ENCODE data around the gene TECPR2.

Gene TECPR2

GRCh38 chr14:102500158-102500662 is 137.5 kb downstream of the TECPR2 start:
- FAIRE-seq (no peak), DNase-seq (ENCODE audit: insufficient read length, low spot score) (no peak)
- TF ChIP-seq POU2F2 (IDR thresholded peaks at IDR 0.05; ENCODE audit: low read depth, low read length) (no peak), POLR2AphosphoS5 (IDR thresholded peaks at IDR 0.05; ENCODE audit: low read depth, low read length) (no peak), POLR2A (IDR thresholded peaks at IDR 0.05; ENCODE audit: low read depth, low read length) (no peak), SPI1 (IDR thresholded peaks at IDR 0.05; ENCODE audit: low read depth, low read length) (no peak), TAF1 (IDR thresholded peaks at IDR 0.05; ENCODE audit: low read depth, low read length) (no peak)

- DNase-seq (ENCODE audit: insufficient read length, low spot score) = no peak
- no peak for FAIRE-seq
- TF ChIP-seq POLR2A (IDR thresholded peaks at IDR 0.05; ENCODE audit: low read depth, low read length) (no peak), POU2F2 (IDR thresholded peaks at IDR 0.05; ENCODE audit: low read depth, low read length) (no peak), SPI1 (IDR thresholded peaks at IDR 0.05; ENCODE audit: low read depth, low read length) (no peak), TAF1 (IDR thresholded peaks at IDR 0.05; ENCODE audit: low read depth, low read length) (no peak), PAX5 (IDR thresholded peaks at IDR 0.05; ENCODE audit: insufficient read depth, low read length, severe bottlenecking) (no peak), POLR2AphosphoS5 (IDR thresholded peaks at IDR 0.05; ENCODE audit: low read depth, low read length) (no peak)
Measured at GRCh38 chr14:102500713-102501112, 138.0 kb downstream of the TECPR2 start.

- DNase-seq (ENCODE audit: insufficient read length, low spot score) (no peak), FAIRE-seq (no peak)
- no peak for TF ChIP-seq POLR2A (IDR thresholded peaks at IDR 0.05; ENCODE audit: low read depth, low read length)
- no peak for TF ChIP-seq POLR2AphosphoS5 (IDR thresholded peaks at IDR 0.05; ENCODE audit: low read depth, low read length)
- TF ChIP-seq POU2F2 (IDR thresholded peaks at IDR 0.05; ENCODE audit: low read depth, low read length) = no peak
- TF ChIP-seq SPI1 (IDR thresholded peaks at IDR 0.05; ENCODE audit: low read depth, low read length) = no peak
- no peak for TF ChIP-seq TAF1 (IDR thresholded peaks at IDR 0.05; ENCODE audit: low read depth, low read length)
- TF ChIP-seq PAX5 (IDR thresholded peaks at IDR 0.05; ENCODE audit: insufficient read depth, low read length, severe bottlenecking) = no peak
Measured at GRCh38 chr14:102501751-102502315, 139.1 kb downstream of the TECPR2 start.

- FAIRE-seq (no peak), DNase-seq (ENCODE audit: insufficient read length, low spot score) (no peak)
- no peak for TF ChIP-seq PAX5 (IDR thresholded peaks at IDR 0.05; ENCODE audit: insufficient read depth, low read length, severe bottlenecking)
- no peak for TF ChIP-seq POLR2AphosphoS5 (IDR thresholded peaks at IDR 0.05; ENCODE audit: low read depth, low read length)
- TF ChIP-seq POU2F2 (IDR thresholded peaks at IDR 0.05; ENCODE audit: low read depth, low read length) = no peak
- no peak for TF ChIP-seq TAF1 (IDR thresholded peaks at IDR 0.05; ENCODE audit: low read depth, low read length)
- no peak for TF ChIP-seq POLR2A (IDR thresholded peaks at IDR 0.05; ENCODE audit: low read depth, low read length)
- TF ChIP-seq SPI1 (IDR thresholded peaks at IDR 0.05; ENCODE audit: low read depth, low read length) = no peak
Measured at GRCh38 chr14:102502571-102502970, 139.8 kb downstream of the TECPR2 start.

GRCh38 chr14:102503641-102504327 is 141.0 kb downstream of the TECPR2 start:
- DNase-seq (ENCODE audit: insufficient read length, low spot score) (no peak), FAIRE-seq (no peak)
- TF ChIP-seq TAF1 (IDR thresholded peaks at IDR 0.05; ENCODE audit: low read depth, low read length) (no peak), SPI1 (IDR thresholded peaks at IDR 0.05; ENCODE audit: low read depth, low read length) (no peak), POU2F2 (IDR thresholded peaks at IDR 0.05; ENCODE audit: low read depth, low read length) (no peak), POLR2A (IDR thresholded peaks at IDR 0.05; ENCODE audit: low read depth, low read length) (no peak), PAX5 (IDR thresholded peaks at IDR 0.05; ENCODE audit: insufficient read depth, low read length, severe bottlenecking) (no peak), POLR2AphosphoS5 (IDR thresholded peaks at IDR 0.05; ENCODE audit: low read depth, low read length) (no peak)

- DNase-seq (ENCODE audit: insufficient read length, low spot score) (no peak), FAIRE-seq (no peak)
- TF ChIP-seq POLR2AphosphoS5 (IDR thresholded peaks at IDR 0.05; ENCODE audit: low read depth, low read length) (no peak), PAX5 (IDR thresholded peaks at IDR 0.05; ENCODE audit: insufficient read depth, low read length, severe bottlenecking) (no peak), TAF1 (IDR thresholded peaks at IDR 0.05; ENCODE audit: low read depth, low read length) (no peak), POLR2A (IDR thresholded peaks at IDR 0.05; ENCODE audit: low read depth, low read length) (no peak), POU2F2 (IDR thresholded peaks at IDR 0.05; ENCODE audit: low read depth, low read length) (no peak)
Measured at GRCh38 chr14:102504328-102504999, 141.7 kb downstream of the TECPR2 start.

- TF ChIP-seq POLR2A (IDR thresholded peaks at IDR 0.05; ENCODE audit: low read depth, low read length) = no peak
- no peak for TF ChIP-seq POU2F2 (IDR thresholded peaks at IDR 0.05; ENCODE audit: low read depth, low read length)
- TF ChIP-seq PAX5 (IDR thresholded peaks at IDR 0.05; ENCODE audit: insufficient read depth, low read length, severe bottlenecking) = no peak
- TF ChIP-seq SPI1 (IDR thresholded peaks at IDR 0.05; ENCODE audit: low read depth, low read length) = no peak
- TF ChIP-seq POLR2AphosphoS5 (IDR thresholded peaks at IDR 0.05; ENCODE audit: low read depth, low read length) = no peak
- TF ChIP-seq TAF1 (IDR thresholded peaks at IDR 0.05; ENCODE audit: low read depth, low read length) = no peak
- DNase-seq (ENCODE audit: insufficient read length, low spot score) (no peak), FAIRE-seq (no peak)
Measured at GRCh38 chr14:102505000-102505619, 142.4 kb downstream of the TECPR2 start.

GRCh38 chr14:102505775-102506625 is 143.3 kb downstream of the TECPR2 start:
- TF ChIP-seq SPI1 (IDR thresholded peaks at IDR 0.05; ENCODE audit: low read depth, low read length) = no peak
- TF ChIP-seq TAF1 (IDR thresholded peaks at IDR 0.05; ENCODE audit: low read depth, low read length) = no peak
- TF ChIP-seq POLR2A (IDR thresholded peaks at IDR 0.05; ENCODE audit: low read depth, low read length) = no peak
- no peak for TF ChIP-seq PAX5 (IDR thresholded peaks at IDR 0.05; ENCODE audit: insufficient read depth, low read length, severe bottlenecking)
- TF ChIP-seq POU2F2 (IDR thresholded peaks at IDR 0.05; ENCODE audit: low read depth, low read length) = no peak
- no peak for TF ChIP-seq POLR2AphosphoS5 (IDR thresholded peaks at IDR 0.05; ENCODE audit: low read depth, low read length)
- DNase-seq (ENCODE audit: insufficient read length, low spot score) = no peak
- FAIRE-seq = no peak
